GM21423 (cell line): ENCODE data around the gene PCDHGB1.
"Not testable (repeated sequence)": the region's sequence is repeated elsewhere in the genome, so short reads cannot be mapped to it uniquely, and the experiment has no call there.

Source experiments
- ATAC-seq: cut with Tn5 transposase; IDR thresholded peaks from one replicate; pipeline ENCODE4 v1.9.1; 2021; ENCODE audit warnings: mild to moderate bottlenecking, moderate library complexity; ENCODE audit not compliant: unreplicated experiment

Gene PCDHGB1

DNA sequence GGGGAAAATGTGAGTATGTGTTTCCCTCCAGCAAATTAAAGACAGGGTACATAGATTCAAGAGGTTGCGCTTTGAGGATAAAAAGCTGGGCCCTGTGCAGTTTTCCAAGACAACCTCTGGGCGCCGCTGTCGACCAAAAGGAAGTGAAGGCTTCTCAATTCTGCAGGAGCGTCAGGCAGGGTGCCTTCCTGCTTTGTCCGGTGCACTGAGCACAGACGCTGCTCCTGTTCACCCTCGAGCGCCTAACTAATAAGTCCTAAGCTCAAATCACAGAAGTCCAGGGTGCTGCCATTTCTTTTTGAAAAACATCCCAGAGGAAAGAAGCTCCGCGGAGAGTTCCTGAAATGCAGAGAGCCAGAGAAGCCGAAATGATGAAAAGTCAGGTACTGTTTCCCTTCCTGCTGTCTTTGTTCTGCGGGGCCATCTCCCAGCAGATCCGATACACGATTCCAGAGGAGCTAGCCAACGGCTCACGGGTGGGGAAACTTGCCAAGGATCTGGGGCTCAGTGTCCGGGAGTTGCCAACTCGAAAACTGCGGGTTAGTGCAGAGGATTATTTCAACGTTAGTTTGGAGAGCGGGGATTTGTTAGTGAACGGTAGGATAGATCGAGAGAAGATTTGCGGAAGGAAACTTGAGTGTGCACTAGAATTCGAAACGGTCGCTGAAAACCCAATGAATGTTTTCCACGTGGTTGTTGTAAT lies at the start of gene PCDHGB1:
TSS of gene PCDHGB1 (plus strand) at position 183 of the 703 bp plus-strand sequence. CDS start at position 345, 162 bp downstream.
- peak; percentile 53 for ATAC-seq

DNA sequence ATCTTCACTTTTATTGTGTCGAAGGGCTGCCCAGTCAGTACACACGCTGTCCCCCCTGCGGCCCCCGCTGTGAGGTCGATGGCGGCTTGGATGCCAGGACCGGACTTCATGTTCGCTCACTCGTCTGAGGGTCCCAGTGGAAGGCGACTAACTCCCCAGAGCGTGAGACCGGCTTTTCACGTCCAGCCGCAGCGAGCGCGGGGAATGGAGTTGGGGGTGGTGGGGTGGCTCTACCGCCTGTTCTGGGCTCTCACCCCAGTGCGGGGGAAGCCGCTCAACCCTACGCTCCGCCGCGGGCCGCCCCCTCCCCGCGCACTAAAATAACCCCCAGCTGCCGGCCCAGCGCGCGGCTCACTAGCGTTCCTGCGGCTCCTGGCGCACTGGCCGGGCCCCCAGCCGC lies 46.1 kb upstream of the PCDHGB1 start, which contains the start of gene SLC25A2:
TSS of gene SLC25A2 (minus strand) at position 294 of the 400 bp plus-strand sequence. CDS start at position 110, 184 bp downstream.
- ATAC-seq = no peak

DNA sequence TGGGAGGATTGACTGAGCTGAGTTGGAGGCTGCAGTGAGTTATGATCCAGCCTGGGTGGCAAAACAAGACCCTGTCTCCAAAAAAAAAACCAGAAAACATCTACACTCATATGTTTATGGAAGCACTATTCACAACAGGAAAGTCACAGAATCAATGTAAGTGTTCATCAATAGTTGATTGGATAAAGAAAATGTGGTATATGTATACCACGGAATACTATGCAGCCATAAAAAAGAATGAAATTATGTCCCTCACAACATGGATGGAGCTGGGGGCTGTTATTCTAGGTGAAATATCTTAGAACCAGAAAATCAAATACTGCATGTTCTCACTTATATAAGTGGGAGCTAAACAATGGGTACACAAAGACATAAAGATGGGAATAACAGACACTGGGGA lies 43.3 kb upstream of the PCDHGB1 start:
- no peak for ATAC-seq

DNA sequence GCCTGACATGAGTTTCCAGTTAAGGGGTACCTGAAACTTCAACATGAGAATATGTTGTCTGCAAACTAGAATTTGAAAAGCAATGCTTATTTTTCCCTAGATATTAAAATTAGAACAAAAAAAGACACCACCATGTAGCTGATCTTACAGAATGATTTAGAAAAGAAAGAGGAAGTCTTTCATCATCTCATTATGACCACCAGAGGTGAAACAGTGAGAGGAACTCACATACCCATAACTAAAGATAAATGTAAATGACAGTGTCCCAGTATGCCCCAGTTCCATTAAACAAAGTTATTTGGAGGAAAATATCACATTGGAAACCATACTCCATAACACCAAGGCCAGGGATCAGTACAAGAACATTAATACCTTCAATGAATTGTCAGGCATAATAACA lies 36.2 kb upstream of the PCDHGB1 start:
- no peak for ATAC-seq

DNA sequence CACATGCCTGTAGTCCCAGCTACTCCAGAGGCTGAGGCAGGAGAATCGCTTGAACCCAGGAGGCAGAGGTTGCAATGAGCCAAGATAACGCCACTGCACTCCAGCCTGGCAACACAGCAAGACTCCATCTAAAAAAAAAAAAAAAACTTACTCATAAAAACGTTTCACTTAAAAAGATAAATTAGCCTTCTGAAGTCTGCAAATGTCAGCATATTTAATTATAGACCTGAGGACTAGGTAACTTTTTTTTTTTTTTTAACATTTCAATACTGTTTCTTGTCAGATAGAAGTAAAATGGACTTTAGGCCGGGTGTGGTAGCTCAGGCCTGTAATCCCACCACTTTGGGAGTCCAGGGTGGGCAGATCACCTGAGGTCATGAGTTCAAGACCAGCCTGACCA lies 32.9 kb upstream of the PCDHGB1 start:
- ATAC-seq = not testable (repeated sequence)

DNA sequence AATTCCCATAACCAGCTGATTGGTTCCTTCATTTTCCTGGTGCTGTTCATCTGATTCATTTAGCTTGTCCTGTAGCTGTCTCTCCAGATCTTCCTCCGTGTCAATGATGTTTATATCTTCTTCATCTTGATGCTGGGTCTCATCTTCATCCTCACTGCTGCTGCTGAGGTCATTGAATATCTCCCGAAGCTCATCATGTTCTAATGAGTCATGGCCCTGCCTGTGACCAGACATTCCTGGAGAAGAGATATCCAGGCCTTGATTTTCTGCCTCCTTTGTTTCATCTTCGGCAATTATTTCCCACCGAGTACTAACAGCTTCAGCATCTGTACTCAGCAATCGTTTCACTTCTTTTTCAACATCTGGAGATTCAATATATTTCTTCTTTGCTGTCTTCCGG lies 30.7 kb upstream of the PCDHGB1 start:
- no peak for ATAC-seq

DNA sequence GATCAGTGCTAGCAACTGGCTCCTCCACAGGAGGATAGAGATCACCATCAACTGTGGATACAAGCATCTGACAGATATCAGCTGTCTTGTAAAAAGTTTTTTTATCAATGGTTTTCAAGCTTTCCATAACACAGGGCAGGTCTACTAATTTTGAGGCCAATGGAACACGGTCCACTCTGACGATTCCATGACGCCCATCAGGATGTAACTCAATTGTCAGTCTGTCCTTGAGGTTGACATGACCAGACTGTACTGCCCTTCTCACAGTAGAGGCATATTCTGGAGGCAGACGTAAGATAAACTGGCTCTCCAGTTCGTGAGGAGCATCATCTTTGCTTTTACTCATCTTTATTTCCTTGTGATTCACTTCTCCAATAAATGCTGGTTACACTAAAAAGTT lies 30.2 kb upstream of the PCDHGB1 start:
- ATAC-seq = no peak

DNA sequence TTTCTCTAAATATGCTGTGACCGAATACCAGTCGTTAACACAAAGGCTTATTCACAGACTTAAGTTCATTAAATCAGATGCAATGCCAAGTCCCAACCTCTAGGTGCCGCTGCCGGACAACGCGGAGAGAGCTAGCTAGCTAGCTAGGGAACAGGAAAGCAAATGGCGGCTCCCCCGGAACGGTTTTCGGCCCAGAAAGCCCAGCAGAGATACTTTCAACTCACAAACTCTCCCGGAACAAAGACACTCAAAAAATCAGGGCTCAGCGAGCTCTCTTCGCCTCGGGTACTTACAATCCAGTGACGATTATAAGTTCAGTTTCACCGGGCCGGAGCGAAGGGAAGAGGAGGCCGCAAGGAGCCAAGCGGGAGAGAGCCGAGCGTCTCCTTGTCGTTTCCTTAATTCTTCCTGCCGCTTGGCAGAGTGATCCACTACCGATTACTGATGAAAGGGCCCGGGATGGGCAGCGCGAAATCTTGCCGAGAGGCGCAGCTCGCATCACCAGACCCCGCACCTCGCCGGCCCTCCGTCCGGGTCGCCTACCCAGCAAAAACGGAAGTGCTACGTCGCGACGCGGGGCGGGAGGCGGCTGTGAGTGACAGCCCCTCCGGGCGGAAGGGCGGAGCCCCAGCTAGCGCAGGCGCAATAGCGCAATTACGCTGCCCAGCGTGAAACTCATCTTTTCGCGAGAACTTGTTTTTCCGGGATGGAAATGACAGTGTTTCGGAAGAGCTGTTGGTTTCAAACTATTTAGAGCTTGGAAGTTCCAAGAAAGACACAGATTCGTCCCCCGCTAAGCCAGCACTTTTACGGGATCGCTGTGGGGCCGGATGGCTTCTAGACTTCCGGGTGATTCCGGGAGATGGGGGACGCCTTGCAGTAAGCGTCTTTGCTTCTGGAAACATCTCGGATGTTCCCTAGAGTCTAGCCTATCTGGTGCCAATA lies 29.4 kb upstream of the PCDHGB1 start, which contains the start of gene TAF7:
TSS of gene TAF7 (minus strand) at position 560 of the 945 bp plus-strand sequence. CDS start 740 bp downstream, outside the sequence.
- ATAC-seq = peak; percentile 95

DNA sequence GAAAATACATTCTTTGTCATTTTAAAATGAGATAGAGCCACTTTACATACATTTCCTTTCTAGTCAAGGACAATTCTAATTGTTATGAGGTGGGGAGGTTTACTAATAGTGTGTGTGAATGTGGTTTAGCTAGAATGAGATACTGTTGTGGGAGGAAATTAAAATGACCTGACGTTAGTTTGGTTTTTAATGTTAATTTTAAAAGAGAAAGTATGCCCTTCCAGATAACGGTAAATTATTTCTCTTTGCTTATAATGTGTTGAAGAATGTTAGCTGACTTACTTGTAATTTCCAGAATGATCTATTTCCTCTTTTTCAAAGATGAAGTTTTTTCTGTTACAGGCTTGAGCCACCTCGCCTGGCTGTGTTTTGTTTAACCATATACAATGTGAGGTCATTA lies 27.6 kb upstream of the PCDHGB1 start:
- ATAC-seq = no peak

DNA sequence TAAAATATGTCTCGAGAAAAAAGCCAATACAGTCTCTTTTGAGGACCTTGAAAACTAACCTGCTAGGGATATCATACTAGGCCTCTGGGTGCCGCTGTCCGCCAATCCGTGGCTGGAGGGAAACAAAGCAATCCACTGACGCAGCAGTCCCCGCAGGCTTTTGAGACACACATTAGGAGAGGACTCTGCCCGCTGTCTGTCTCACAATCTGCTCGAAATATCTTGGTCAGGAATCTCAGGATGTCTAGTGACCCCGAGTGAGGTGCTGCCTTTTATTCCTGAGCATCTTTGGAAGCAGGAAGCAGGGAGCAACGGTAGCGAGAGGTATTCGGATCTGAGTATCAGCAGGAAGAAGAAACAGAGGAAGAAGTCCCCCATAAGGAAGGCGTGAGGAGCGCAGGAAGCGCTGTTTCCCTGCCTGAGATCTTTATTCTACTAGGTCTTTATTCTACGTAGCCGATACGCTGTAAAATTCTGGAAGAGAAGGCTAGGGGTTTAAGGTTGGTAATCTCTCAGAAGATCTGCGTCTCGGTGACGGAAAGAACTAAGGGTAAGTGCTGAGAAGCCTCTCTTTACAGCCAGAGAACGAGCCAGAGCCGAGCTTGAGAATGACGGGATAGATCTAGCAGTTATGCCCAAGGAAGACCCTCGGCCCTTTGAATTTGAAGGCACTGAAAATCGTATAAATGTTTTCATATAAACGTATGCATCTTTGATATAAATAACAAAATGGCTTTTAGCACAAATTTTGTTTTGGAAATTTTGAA lies 23.6 kb upstream of the PCDHGB1 start:
- peak; percentile 80 for ATAC-seq

DNA sequence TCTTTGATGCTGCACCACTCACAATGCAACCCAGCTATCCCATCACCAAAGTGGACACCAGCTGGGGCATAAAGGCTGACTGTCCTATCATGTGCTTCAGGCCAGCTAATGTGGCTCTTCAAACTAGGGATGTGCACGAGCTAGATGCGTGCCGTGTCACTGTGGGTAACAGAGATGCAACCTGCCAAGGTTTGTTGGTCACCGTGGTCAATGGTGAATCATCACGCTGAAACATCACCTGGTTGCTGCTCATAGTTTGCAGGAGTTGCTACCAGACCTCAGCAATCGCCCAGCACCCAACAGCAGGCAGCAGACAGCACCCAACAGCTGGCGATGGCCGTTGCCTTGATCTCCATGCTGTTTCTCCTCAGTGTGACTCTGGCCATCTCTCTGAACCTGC lies 21.7 kb upstream of the PCDHGB1 start:
- no peak for ATAC-seq

DNA sequence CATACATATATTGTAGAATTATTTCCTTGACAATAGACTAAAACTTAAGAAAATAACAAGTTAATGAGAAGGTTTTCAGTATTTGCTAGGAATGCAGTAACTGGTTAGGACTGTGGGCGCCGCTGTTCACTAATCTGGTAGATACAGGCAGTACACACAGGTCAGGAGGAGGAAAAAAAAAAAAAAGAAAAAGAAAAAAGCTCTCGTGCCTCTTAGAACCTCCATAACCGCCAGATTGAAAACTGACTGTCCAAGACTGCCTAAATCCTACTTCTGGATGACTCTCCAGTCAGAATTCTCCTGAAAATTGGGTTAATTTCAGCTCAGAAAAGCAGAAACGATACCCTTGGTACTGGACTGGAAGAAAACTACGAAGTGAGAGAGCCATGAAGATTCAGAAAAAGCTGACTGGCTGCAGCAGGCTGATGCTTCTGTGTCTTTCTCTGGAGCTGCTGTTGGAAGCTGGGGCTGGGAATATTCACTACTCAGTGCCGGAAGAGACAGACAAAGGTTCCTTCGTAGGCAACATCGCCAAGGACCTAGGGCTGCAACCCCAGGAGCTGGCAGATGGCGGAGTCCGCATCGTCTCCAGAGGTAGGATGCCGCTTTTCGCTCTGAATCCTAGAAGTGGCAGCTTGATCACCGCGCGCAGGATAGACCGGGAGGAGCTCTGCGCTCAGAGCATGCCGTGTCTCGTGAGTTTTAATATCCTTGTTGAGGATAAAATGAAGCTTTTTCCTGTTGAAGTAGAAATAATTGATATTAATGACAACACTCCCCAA lies 19.4 kb upstream of the PCDHGB1 start, which contains the start of gene PCDHGA1:
TSS of gene PCDHGA1 (plus strand) at position 216 of the 782 bp plus-strand sequence.
- no peak for ATAC-seq

DNA sequence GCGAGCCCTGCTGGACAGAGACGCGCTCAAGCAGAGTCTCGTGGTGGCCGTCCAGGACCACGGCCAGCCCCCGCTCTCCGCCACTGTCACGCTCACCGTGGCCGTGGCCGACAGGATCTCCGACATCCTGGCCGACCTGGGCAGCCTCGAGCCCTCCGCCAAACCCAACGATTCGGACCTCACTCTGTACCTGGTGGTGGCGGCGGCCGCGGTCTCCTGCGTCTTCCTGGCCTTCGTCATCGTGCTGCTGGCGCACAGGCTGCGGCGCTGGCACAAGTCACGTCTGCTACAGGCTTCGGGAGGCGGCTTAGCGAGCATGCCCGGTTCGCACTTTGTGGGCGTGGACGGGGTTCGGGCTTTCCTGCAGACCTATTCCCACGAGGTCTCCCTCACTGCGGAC lies 17.3 kb upstream of the PCDHGB1 start:
- not testable (repeated sequence) for ATAC-seq

DNA sequence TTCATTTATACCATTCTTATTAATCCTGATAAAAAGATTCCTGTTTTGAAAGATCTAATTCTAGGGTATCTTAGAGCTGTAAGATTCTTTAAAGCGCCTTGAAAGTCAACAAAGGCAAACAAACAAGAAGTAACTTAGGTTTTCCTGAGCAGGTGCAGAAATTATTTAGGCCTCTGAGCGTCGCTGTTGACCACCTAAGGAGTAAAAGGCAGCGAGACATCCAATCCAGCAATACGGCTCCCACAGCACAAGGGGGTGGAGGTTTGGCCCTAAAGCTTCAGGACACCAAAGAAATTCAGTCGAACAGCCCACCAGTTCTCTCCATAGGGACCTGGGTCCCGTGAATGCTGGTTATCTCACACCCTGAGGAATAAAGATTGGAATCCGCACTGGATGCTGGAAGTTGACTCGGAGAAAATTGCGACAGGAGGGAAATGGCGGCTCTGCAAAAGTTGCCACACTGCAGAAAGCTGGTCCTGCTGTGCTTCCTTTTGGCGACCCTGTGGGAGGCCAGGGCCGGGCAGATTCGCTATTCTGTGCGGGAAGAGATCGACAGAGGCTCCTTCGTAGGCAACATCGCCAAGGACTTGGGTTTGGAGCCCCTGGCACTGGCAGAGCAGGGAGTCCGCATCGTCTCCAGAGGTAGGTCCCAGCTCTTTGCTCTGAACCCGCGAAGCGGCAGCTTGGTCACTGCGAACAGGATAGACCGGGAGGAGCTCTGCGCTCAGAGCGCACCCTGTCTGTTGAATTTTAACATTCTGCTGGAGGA lies 11.2 kb upstream of the PCDHGB1 start, which contains the start of gene PCDHGA2:
TSS of gene PCDHGA2 (plus strand) at position 223 of the 769 bp plus-strand sequence.
- ATAC-seq = no peak

DNA sequence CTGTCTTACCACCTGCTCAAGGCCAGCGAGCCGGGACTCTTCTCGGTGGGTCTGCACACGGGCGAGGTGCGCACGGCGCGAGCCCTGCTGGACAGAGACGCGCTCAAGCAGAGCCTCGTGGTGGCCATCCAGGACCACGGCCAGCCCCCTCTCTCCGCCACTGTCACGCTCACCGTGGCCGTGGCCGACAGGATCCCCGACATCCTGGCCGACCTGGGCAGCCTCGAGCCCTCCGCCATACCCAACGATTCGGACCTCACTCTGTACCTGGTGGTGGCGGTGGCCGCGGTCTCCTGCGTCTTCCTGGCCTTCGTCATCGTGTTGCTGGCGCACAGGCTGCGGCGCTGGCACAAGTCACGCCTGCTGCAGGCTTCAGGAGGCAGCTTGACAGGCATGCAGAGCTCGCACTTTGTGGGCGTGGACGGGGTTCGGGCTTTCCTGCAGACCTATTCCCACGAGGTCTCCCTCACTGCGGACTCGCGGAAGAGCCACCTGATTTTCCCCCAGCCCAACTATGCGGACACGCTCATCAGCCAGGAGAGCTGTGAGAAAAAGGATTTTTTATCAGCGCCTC lies 9.0 kb upstream of the PCDHGB1 start:
- ATAC-seq = not testable (repeated sequence)

DNA sequence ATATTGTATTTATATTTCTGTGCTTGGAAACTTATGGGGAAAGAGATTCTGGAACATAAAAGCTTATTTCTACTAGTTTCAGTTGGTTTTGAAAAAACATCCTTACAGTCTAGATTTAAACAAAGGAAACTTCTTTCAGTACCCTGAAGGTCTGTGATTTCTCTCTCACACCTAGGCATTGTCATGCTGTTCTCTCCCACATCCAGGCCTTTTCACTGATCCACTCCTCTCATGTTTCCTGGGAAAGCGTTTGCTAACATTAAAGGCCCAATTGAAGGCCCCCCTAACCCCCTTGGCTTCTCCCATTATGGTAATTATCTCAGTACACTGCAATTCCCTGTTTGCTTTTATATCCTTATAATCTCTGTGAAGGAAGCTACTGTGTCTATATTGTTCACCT lies 7.1 kb upstream of the PCDHGB1 start:
- no peak for ATAC-seq

DNA sequence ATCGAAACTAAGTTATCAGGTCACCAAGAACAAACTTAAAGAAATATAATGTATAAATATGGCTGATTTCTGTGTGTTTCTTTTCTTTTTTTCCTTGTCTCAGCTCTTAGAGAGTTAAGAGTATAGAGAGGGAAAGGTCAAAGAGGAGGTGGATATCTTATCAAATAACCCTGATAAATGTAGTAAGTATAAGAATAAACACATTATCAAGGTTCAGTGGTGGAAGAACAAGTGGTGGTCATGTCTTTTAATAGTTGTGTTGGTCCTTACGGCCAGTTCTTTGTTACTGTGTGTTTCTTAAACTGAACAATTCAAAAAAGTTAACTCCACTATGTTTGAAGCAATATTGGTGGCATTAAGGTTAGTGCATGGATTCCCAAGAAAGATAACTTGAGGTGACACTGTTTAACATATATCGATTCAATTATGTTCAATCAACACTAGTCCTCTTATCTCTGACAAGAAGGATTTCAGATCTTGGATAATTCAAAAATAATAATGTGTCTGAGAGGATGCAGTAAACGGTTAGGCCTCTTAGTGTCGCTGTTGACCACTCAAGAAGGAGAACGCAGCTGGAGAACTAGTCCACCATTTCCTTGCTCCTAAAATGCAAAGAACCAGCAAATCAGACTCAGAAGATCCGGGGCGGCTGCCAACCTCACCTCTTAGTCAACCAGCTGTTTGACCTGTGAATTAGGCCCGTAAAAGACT lies 6.5 kb upstream of the PCDHGB1 start, which contains the start of gene PCDHGA3:
TSS of gene PCDHGA3 (plus strand) at position 588 of the 711 bp plus-strand sequence. CDS start 205 bp downstream, outside the sequence.
- ATAC-seq = no peak

DNA sequence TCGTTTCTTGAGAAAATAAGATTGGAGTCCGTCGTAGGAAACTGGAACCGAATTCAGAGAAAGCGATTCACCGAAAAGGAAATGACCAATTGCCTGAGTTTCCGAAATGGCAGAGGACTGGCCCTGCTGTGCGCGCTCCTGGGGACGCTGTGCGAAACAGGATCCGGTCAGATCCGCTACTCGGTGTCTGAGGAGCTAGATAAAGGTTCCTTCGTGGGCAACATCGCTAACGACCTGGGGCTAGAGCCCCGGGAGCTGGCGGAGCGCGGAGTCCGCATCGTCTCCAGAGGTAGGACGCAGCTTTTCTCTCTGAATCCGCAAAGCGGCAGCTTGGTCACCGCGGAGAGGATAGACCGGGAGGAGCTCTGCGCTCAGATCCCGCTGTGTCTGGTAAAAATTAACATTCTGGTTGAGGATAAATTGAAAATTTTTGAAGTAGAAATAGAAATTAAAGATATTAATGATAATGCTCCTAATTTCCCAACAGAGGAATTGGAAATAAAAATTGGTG lies 5.9 kb upstream of the PCDHGB1 start:
- ATAC-seq = no peak
